HG03045 (cell line): ENCODE data around the gene DSCAML1.

Experiments
- ATAC-seq: cut with Tn5 transposase; IDR thresholded peaks from one replicate; pipeline ENCODE4 v1.9.1; 2021; ENCODE audit warnings: mild to moderate bottlenecking, moderate library complexity; ENCODE audit not compliant: unreplicated experiment

The DSCAML1 gene

DNA sequence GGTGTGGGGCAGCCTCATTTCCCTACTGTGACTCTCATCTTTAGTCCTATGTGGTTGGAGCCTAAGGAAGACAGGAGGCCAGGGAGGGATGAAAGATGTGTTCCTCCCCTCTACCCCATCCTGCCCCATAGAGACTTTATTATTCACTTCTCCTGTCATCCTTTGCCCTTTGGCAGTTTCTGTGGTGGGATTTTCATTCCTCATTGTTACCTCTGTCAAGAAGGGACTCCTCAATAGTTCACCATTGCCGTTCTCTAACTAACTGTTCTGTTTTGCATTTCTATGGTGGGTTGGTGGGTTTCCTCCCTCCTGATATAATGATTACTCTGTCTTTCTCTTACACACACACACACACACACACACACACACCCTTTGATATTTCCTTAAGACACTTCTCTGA, 202.3 kb downstream of the DSCAML1 start:
- no peak for ATAC-seq

GRCh38 chr11:117593065-117593464, 204.0 kb downstream of the DSCAML1 start:
- ATAC-seq, result no peak

DNA sequence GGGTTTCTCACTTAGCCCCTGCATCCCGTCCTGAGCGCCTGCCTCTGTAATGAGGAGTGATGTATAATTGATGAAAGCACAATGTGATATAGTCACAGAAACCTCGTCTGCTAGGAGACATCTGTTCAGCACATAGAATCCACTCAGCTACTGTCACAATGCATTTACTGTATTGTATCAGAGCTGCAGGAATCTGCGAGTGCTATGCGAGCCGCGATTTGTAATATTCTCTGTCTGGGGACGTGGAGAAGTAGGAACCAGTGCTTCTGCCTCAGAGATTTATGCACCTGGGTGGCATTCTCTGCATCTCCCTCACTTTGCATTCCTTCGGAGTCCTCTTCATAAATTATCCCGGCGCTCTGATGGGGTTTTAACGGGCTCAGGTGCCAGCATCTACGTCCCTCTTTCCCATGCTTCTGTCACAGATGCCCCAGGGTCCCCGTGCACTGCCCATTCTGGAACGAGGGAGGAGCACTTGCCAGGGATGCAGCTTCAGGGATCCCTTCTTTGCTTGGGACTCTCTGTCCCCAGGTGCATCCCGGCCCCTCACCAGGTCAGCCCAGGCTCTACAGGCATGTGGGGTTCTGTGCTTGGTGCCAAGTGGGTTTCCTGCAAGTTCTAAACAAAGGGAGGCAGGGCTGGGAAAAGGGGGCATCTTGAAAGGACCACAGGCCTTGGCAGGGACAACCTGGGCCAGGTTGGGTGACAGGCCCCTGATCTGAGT, 205.5 kb downstream of the DSCAML1 start:
- ATAC-seq, result no peak

DNA sequence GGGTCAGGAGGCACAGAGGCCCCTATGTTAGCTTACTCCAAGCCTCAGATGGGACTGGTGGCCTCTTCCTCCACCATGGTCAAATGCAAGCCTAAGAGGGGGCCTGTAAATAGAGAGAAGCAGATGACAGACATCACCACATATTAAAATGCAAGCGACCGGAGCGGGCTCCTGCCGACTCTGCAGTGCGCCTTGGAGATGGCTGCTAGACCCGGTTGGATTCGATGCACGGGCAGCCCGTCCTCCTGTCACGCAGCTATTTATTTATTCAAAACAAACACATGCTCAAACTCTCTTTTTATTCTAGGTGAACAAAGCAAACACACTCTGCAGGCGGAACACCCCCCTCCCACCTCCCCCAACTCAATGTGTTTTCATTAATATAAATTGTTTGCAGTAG, 208.0 kb downstream of the DSCAML1 start:
- no peak for ATAC-seq

GRCh38 chr11:117588166-117588810, 208.7 kb downstream of the DSCAML1 start:
- no peak for ATAC-seq

DNA sequence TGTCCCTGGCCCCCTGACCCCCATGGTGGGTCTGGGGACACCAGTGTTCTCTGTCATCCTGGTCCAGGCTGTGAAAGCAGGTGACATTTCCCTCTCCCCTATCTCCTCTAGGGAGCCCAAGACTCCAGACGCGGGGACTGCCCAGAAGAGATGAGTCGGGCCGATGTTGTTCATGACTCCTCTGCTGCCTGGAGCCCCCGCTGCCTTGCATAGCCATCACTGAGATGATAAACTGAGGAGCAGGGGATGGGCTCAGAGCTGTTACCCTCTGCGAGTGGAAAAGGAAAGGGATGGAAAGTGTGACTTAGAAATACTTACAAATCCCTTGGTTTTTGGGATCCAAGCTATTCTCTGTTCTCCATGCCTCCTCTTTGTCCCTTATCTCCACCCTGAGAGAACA, 209.6 kb downstream of the DSCAML1 start:
- no peak for ATAC-seq

DNA sequence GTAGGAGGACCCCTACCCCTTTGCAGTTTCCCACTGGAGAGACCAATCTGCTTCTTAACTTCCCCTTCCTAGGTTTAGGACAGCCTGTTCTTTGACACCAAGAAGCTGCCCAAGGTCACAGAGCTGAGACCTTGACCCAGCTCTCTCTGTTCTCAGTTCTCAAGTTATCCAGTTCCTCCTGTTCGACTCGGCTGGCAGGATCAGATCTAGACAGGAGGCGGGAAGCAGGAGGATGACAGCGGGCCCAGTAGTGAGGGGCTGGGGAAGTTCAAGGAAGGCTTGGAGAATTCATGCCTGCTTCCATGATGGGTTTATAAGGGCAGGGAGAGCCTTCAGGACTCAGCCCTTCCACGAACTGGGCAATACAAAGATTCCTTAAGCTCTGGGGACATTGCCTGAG, 210.6 kb downstream of the DSCAML1 start:
- no peak for ATAC-seq

DNA sequence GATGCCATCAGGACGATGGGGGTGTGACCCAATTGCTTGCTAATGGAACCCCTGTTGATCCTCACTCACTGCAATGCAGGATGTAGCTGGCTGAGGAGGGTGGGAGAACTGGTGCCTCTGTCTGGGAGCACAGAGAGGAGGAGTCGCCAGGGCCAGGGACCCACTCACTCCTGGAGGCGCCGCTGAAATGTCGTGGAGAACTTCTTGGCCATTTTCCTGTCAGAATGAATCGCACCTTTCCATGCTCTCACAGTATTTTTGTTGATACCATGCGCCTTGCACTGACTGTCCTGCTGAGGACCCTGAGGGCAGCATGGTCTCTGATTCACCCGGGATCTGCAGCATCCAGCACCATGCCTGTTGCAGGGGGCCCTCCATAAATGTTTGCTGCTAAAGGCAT, 211.4 kb downstream of the DSCAML1 start:
- ATAC-seq, result no peak

GRCh38 chr11:117584056-117584830, 212.8 kb downstream of the DSCAML1 start:
- no peak for ATAC-seq

GRCh38 chr11:117583063-117583801, 213.8 kb downstream of the DSCAML1 start:
- ATAC-seq, result no peak

GRCh38 chr11:117582433-117582832, 214.6 kb downstream of the DSCAML1 start:
- ATAC-seq, result no peak

- no peak for ATAC-seq
Observed at GRCh38 chr11:117580866-117581265, 216.2 kb downstream of the DSCAML1 start.

DNA sequence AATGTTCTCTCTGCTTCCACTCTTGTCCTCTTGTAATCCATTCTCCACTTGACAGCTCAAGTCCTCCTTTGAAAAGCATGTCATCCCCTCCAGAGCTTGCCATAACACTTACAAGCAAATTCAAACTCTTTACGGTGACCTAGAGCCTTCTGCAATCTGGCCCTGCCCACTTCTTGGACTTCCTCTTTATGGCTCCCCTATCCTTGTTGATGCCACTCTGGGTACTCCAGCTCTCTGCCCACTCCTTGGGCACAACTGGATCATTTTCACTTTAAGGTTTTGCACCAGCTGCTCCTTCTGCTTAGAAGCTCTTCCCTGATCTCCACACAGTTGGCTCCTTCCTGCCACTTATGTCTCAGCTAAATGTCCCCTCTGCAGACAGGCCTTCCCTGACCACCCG, 217.9 kb downstream of the DSCAML1 start:
- ATAC-seq, result no peak

DNA sequence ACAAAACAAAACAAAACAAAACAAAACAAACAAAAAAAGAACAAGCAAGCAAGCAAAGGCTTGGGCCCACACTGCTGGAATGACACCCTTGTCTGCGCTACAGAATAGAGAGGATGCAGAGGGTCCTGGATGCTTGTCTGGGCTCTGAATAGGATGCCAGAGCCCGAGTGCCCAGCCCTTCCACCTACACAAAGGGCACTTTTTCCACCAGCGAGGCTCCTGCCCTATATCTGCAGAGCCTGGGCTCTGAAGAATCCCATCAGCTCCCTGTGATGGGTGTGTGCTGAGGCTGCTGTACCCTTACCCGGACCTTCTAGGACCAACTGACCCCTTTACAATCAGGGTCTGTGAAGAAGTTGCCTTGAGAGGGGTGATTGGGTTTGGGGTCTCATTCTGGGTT, 221.2 kb downstream of the DSCAML1 start:
- ATAC-seq, result no peak

- no peak for ATAC-seq
Observed at GRCh38 chr11:117574551-117574950, 222.5 kb downstream of the DSCAML1 start.

GRCh38 chr11:117573326-117573725, 223.7 kb downstream of the DSCAML1 start:
- no peak for ATAC-seq

DNA sequence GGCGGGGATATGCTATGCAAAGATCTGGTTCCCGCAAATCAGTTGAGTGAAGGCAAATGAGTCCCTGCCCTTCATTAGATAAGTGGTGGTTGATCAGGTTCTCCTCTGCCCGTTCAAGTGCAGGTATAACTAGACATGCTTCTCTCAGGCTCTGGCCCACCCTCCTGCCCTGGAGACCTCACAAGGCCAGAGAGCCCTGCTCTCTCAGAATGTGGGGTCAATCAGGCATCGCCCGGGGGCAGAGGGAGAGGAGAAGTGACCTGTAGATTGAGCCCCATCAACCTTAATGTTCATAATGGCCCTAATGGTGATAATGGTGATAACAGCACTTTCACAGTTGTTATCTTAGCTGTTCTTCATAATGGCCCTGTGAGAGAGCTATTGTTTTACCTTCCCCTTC, 224.3 kb downstream of the DSCAML1 start:
- no peak for ATAC-seq

- ATAC-seq, result no peak
Observed at GRCh38 chr11:117572129-117572528, 224.9 kb downstream of the DSCAML1 start.

DNA sequence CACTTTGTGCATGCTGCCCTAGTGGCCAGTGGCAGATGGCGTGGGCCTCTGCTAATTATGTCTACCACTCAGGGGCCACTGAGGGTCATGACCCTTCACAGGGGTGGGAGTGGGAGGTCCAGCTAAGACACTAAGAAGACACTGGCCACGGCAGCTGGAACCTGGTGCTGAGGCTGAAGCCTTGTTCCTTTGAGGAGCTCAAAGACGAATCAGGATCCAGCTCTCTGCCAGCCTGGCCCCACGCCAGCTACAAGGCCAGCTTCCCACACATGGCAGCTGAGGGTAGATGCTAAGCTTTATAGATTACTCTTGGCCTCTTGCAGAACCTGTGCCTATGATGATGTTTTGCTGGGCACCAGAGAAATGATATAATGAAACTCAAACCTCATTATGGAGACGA, 226.3 kb downstream of the DSCAML1 start:
- no peak for ATAC-seq

- ATAC-seq, result no peak
Observed at GRCh38 chr11:117569911-117570310, 227.1 kb downstream of the DSCAML1 start.

GRCh38 chr11:117565709-117566108, 231.3 kb downstream of the DSCAML1 start:
- ATAC-seq, result no peak
